Central memory CD8-positive, alpha-beta T cell (primary cell): ENCODE measurements around the gene CAMTA1.

Experiments used
- ATAC-seq: fragments of 150-1000 bp; cut with Tn5 transposase; replicated peaks from 2 replicates; pipeline ENCODE4 v1.10.0; 2022; ENCODE audit warnings: mild to moderate bottlenecking, moderate FRiP score, moderate number of reproducible peaks; ENCODE audit not compliant: poor library complexity, severe bottlenecking; ENCODE audit errors: extremely low read depth
- DNase-seq, 2 donors: peaks; one replicate each; pipeline ENCODE4 v3.0.0; 2021; ENCODE audit warnings: low spot score in 2 of 2
- H3K27ac Mint-ChIP-seq: one replicate; pipeline ENCODE4 v1.8.0; 2022; ENCODE audit warnings: low read depth, mild to moderate bottlenecking, moderate library complexity, mixed read lengths
- H3K27me3 Mint-ChIP-seq: one replicate; pipeline ENCODE4 v1.8.0; 2022; ENCODE audit warnings: mixed read lengths
- H3K36me3 Mint-ChIP-seq: one replicate; pipeline ENCODE4 v1.8.0; 2022; ENCODE audit warnings: mild to moderate bottlenecking, moderate library complexity, mixed read lengths; ENCODE audit not compliant: insufficient read depth
- H3K4me1 Mint-ChIP-seq: one replicate; pipeline ENCODE4 v1.8.0; 2022; ENCODE audit warnings: mixed read lengths
- H3K4me3 Mint-ChIP-seq: one replicate; pipeline ENCODE4 v1.8.0; 2022; ENCODE audit warnings: mild to moderate bottlenecking, moderate library complexity, mixed read lengths
- H3K9me3 Mint-ChIP-seq: one replicate; pipeline ENCODE4 v1.8.0; 2022; ENCODE audit warnings: mixed read lengths

The CAMTA1 gene

GRCh38 chr1:7228252-7228961 is 443.2 kb downstream of the CAMTA1 start:
- no peaks in the 10 kb centered on the region for H3K4me1 Mint-ChIP-seq
- H3K27me3 Mint-ChIP-seq: peaks cover 10% of the 10 kb centered on the region
- no peak for DNase-seq
- H3K9me3 Mint-ChIP-seq: no peaks in the 10 kb centered on the region
- no peak for ATAC-seq
- H3K27ac Mint-ChIP-seq: no peak overlapping the region
- H3K4me3 Mint-ChIP-seq: no peak overlapping the region
- no peaks in the 10 kb centered on the region for H3K36me3 Mint-ChIP-seq

DNA sequence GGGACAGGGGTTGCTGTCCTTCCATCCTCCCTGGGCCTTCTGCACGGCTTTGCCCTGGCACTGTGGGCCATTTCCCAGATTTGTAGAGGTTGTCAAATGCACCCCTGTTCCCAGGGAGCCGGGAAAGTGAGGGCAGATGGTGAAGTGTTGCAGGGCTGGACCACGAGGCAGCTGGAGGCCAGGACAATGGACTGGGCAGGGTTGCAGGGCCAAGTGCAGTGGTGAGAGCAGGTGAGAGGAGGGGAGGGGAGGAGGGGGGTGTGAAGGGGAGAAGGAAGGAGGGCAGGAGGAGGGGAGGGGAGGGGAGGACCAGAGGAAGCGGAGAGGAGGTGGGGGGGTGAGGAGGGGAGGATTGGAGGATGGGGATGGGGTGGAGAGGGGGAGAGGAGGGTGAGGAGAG is 443.9 kb downstream of the CAMTA1 start:
- peaks cover 10% of the 10 kb centered on the region for H3K27me3 Mint-ChIP-seq
- H3K36me3 Mint-ChIP-seq: no peaks in the 10 kb centered on the region
- ATAC-seq (no peak), DNase-seq (no peak)
- H3K9me3 Mint-ChIP-seq: no peaks in the 10 kb centered on the region
- H3K4me1 Mint-ChIP-seq: no peaks in the 10 kb centered on the region
- no peak overlapping the region for H3K4me3 Mint-ChIP-seq
- H3K27ac Mint-ChIP-seq: no peak overlapping the region

- H3K27ac Mint-ChIP-seq: no peak overlapping the region
- no peaks in the 10 kb centered on the region for H3K4me1 Mint-ChIP-seq
- no peaks in the 10 kb centered on the region for H3K9me3 Mint-ChIP-seq
- no peaks in the 10 kb centered on the region for H3K36me3 Mint-ChIP-seq
- DNase-seq (no peak), ATAC-seq (no peak)
- H3K4me3 Mint-ChIP-seq: no peak overlapping the region
- peaks cover 10% of the 10 kb centered on the region for H3K27me3 Mint-ChIP-seq
These were observed 444.7 kb downstream of the CAMTA1 start for GRCh38 chr1:7229696-7230631.

- Mint-ChIP-seq H3K9me3 (no peaks in the 10 kb centered on the region), H3K36me3 (no peaks in the 10 kb centered on the region), H3K27ac (no peak overlapping the region), H3K4me1 (no peaks in the 10 kb centered on the region), H3K4me3 (no peak overlapping the region), H3K27me3 (peaks cover 32% of the 10 kb centered on the region)
- ATAC-seq: no peak
- DNase-seq: no peak
These were observed 447.4 kb downstream of the CAMTA1 start for GRCh38 chr1:7232441-7233236.

DNA sequence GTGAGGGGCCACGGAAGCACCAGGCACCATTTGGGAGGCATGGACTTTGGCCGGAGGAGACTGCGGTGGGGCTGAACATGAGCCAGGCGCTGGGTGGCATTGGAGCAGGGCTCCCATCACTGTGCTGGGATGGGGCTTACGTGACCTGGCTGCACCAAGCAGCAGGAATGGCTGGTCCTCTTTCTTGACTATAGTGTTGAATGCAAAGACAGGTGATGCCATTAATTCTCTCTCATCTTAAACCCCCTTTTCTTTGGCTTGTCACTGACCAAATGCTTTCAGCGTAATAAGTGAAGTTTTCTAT is 447.9 kb downstream of the CAMTA1 start:
- H3K9me3 Mint-ChIP-seq: no peaks in the 10 kb centered on the region
- no peaks in the 10 kb centered on the region for H3K4me1 Mint-ChIP-seq
- DNase-seq: no peak
- no peaks in the 10 kb centered on the region for H3K36me3 Mint-ChIP-seq
- no peak overlapping the region for H3K27ac Mint-ChIP-seq
- no peak overlapping the region for H3K4me3 Mint-ChIP-seq
- peaks cover 35% of the 10 kb centered on the region for H3K27me3 Mint-ChIP-seq
- ATAC-seq: no peak

- Mint-ChIP-seq H3K27me3 (peaks cover 35% of the 10 kb centered on the region), H3K4me1 (no peaks in the 10 kb centered on the region), H3K9me3 (no peaks in the 10 kb centered on the region), H3K36me3 (no peaks in the 10 kb centered on the region), H3K4me3 (no peak overlapping the region), H3K27ac (no peak overlapping the region)
- ATAC-seq: no peak
- DNase-seq: no peak
These were observed 448.6 kb downstream of the CAMTA1 start for GRCh38 chr1:7233646-7234470.

DNA sequence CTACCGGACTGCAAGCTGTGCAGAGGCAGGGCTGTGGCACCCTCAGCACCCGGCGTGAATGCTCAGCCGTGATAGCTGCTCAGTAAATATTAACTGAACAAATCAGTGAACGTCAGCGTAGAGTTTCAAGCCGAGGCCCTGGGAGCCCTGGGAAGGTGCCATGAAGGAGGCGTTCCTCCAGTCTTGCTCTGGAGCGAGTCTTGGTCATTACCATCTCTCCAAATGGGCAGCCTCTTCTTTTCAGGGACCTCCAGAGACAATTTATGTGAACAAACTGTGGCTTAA is 449.2 kb downstream of the CAMTA1 start:
- H3K9me3 Mint-ChIP-seq: no peaks in the 10 kb centered on the region

GRCh38 chr1:7235871-7236517 is 450.7 kb downstream of the CAMTA1 start:
- Mint-ChIP-seq H3K27me3 (peaks cover 35% of the 10 kb centered on the region), H3K9me3 (no peaks in the 10 kb centered on the region), H3K4me3 (no peak overlapping the region), H3K27ac (no peak overlapping the region), H3K4me1 (no peaks in the 10 kb centered on the region), H3K36me3 (no peaks in the 10 kb centered on the region)
- DNase-seq (no peak), ATAC-seq (no peak)

More for the DNA sequence above, 449.2 kb downstream of the CAMTA1 start:
- Mint-ChIP-seq H3K27ac (no peak overlapping the region), H3K4me3 (no peak overlapping the region), H3K4me1 (no peaks in the 10 kb centered on the region), H3K27me3 (peaks cover 35% of the 10 kb centered on the region), H3K36me3 (no peaks in the 10 kb centered on the region)
- ATAC-seq: no peak
- no peak for DNase-seq

DNA sequence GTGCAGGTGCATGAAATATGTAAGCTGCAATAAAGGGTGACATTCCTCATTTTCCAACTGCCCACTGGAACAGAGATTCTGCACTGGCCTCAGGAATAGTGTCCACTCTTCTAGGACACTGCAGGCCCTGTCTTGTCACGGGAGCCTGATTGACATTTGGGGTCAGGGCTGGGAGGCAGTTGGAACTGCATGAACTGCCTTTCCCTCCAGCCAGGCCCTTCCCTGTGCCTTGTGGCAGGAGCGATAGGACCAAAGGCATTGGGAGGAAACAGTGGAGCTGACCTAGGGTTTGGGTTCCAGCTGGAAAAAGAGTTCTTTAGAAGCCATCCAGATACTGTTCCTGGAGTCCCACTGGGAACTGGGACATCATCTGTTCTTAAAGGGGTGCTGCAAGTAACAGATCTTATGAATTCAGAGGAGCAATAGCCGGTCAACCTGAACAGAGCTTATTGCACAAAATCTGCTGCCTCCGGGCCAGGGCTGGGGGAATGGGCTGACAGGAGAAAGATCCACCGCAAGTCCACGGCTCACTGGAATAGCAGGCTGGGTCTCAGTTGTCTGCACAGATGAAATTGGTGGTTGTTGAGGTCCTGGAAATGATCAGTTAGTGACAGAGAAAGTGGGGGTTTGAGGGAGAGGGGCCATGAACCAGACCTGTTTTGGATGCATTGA is 451.7 kb downstream of the CAMTA1 start:
- DNase-seq: no peak

DNA sequence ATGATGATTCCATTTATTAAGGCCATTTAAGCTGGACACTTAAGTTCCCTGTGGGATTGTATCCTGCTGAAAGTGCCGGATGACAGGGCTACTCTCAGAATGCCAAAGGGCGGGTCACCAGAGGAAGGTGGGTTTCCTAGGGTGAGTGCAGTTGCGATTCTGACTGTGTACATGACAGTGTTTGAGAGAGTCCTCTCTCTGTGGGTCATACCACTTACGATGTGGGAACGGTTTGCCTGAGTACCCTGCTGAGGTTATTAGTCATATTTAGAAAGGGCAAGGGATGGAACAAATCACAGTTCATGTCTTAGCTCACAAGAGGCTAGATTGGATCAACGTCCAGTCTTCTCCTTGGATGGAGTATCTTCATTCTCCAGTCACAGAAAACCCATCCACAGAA is 461.9 kb downstream of the CAMTA1 start:
- H3K27ac Mint-ChIP-seq: no peak overlapping the region
- H3K4me3 Mint-ChIP-seq: no peak overlapping the region
- DNase-seq: no peak
- H3K27me3 Mint-ChIP-seq: peaks cover 61% of the 10 kb centered on the region
- no peaks in the 10 kb centered on the region for H3K9me3 Mint-ChIP-seq
- no peaks in the 10 kb centered on the region for H3K36me3 Mint-ChIP-seq
- no peaks in the 10 kb centered on the region for H3K4me1 Mint-ChIP-seq
- no peak for ATAC-seq

More for the DNA sequence above, 451.7 kb downstream of the CAMTA1 start:
- Mint-ChIP-seq H3K27me3 (peaks cover 35% of the 10 kb centered on the region), H3K27ac (no peak overlapping the region), H3K4me3 (no peak overlapping the region), H3K36me3 (no peaks in the 10 kb centered on the region), H3K4me1 (no peaks in the 10 kb centered on the region), H3K9me3 (no peaks in the 10 kb centered on the region)
- ATAC-seq: no peak

DNA sequence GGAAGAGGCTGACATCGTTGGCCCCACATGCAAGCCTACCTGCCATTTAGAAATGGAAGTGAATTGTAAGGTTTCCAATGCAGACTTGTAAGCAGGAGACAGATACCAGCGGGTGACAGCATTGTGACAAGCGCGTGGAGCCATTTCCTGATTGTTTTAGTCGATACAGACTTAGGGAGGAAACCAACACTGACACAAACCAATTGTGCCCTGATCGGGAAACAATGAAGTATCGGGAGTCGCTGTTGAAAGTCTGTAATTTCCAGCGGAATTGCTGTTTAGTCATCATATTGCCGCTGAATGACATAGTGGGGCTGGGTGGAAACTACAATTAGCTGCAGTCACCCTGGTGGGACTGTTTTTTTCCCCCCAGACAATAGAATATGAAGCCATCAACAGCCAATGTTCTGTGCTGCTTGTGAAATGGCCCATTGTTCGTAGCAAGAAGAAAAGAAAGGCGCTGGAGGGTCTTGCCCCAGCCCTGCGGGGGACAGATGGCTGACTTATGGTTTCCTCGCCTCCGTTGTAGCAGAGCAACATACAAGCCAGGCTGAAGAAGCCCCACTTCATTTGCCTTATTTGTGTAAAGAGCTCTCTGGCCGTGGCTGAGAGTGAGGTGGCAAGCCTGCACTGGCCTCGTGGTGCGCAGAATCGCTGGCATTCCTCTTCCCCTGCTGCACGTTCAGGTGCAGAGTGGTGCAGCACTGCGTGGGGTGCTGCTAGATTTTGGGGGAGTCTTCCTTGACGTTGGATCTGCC is 462.7 kb downstream of the CAMTA1 start:
- no peak for DNase-seq
- no peak overlapping the region for H3K4me3 Mint-ChIP-seq
- H3K36me3 Mint-ChIP-seq: no peaks in the 10 kb centered on the region
- H3K27me3 Mint-ChIP-seq: peaks cover 68% of the 10 kb centered on the region
- no peaks in the 10 kb centered on the region for H3K4me1 Mint-ChIP-seq
- H3K27ac Mint-ChIP-seq: no peak overlapping the region
- H3K9me3 Mint-ChIP-seq: no peaks in the 10 kb centered on the region
- ATAC-seq: no peak
